K562 (cell line): ENCODE measurements around the gene ENDOU. TPM values are rescaled to one million over a fixed set of nuclear protein-coding genes. Genes with fewer than 3 reads are reported as not detected.

Experiments
- CREBBP ChIP-seq: IDR thresholded peaks from one replicate; pipeline ENCODE4 v1.6.1; 2012; ENCODE audit warnings: low read depth, mild to moderate bottlenecking, control low read depth, inconsistent platforms, low read length
- RFX7 ChIP-seq: fragments of 250-450 bp; sonication (Bioruptor Pico); IDR thresholded peaks from 2 replicates; pipeline ENCODE4 v1.5.1; 2021; ENCODE audit warnings: mild to moderate bottlenecking
- TOE1 ChIP-seq, 2 experiments: fragments of 450-650 bp in 1 of 2; sonication (generic) in 1 of 2; formaldehyde crosslinking in 1 of 2; IDR thresholded peaks; 2 replicates each; pipeline versions ENCODE4 v1.7.1 to v1.8.0; 2016 to 2022; ENCODE audit warnings: borderline replicate concordance in 2 of 2, mild to moderate bottlenecking in 2 of 2, antibody characterized with exemption in 1 of 2, inconsistent platforms in 1 of 2, low read depth in 1 of 2, missing genetic modification reagents in 1 of 2, moderate library complexity in 1 of 2
- TRIM24 ChIP-seq, 2 experiments: fragments of 450-650 bp; IDR thresholded peaks; 2 replicates each; pipeline ENCODE4 v1.6.1; 2016
- TSC22D4 ChIP-seq: fragments of 450-650 bp; IDR thresholded peaks from 2 replicates; pipeline ENCODE4 v1.6.1; 2016; ENCODE audit warnings: missing genetic modification characterization, missing biosample characterization, control low read depth
- ZNF780A ChIP-seq: fragments of 250-450 bp; sonication (Bioruptor Pico); IDR thresholded peaks from 2 replicates; pipeline ENCODE4 v1.5.0; 2021; ENCODE audit warnings: mild to moderate bottlenecking
- polyA plus RNA-seq, 8 experiments: library from polyadenylated mRNA; depleted of rRNA in 4 of 8; stranded (reverse) in 5 of 8; unstranded in 3 of 8; fragments of >200 nt; fragmentation: Nextera tagmentation in 2 of 8; fragmentation: Illumina TruSeq in 1 of 8; extraction: Ambion mirVana in 2 of 8; extraction: Trizol in 1 of 8; gene quantifications; 2 replicates each; pipeline versions ENCODE4 v1.2.1 to v1.2.3, GENCODE V29; 2011 to 2014; ENCODE audit warnings: inconsistent platforms in 1 of 8, missing spikeins in 1 of 8
- total RNA-seq, 7 experiments: library from RNA; depleted of rRNA in 6 of 7; stranded (reverse); fragments of >200 nt in 6 of 7; fragmentation: Illumina TruSeq in 2 of 7; extraction: Trizol in 2 of 7; gene quantifications; 2 replicates each; pipeline versions ENCODE4 v1.2.1 to v1.2.3, GENCODE V29; 2011 to 2021; ENCODE audit warnings: low replicate concordance in 1 of 7
- TF ChIP-seq, protein P1 (sequence below), 2 experiments: fragments of 450-650 bp; IDR thresholded peaks; 2 replicates each; pipeline ENCODE4 v1.6.1; 2016; ENCODE audit warnings: mild to moderate bottlenecking in 2 of 2, borderline replicate concordance in 1 of 2, low read depth in 1 of 2, moderate library complexity in 1 of 2
- TF ChIP-seq, protein P2 (sequence below): sonication (generic); formaldehyde crosslinking; IDR thresholded peaks from 2 replicates; pipeline ENCODE4 v1.8.0; 2022; ENCODE audit warnings: missing genetic modification reagents, mild to moderate bottlenecking, moderate library complexity, borderline replicate concordance
- TF ChIP-seq, protein P3 (sequence below): sonication (generic); IDR thresholded peaks from 2 replicates; pipeline ENCODE4 v1.6.1; 2016

Gene ENDOU
- total and polyA plus RNA-seq, 9 of the 15 experiments (the other 6 are each of a cell fraction or from before 2014, with no cell fraction given) = 0.03 TPM; not detected in 8

DNA sequence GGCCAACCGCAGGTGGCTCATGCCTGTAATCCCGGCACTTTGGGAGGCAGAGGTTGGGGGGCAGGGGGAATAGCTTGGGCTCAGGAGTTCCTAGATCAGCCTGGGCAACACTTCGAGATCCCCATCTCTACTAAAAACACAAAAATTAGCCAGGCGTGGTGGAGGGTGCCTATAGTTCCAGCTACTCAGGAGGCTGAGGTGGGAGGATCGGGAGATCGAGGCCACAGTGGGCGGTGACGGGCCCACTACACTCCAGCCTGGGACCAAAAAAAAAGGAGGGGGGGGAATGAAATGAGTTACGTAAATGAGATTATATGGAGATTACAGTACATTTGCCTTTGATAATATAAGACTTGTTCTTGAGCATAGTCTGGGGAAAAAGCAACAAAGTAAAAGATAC is 20.6 kb downstream of the ENDOU start (continued):
- TF ChIP-seq, protein P1, sequence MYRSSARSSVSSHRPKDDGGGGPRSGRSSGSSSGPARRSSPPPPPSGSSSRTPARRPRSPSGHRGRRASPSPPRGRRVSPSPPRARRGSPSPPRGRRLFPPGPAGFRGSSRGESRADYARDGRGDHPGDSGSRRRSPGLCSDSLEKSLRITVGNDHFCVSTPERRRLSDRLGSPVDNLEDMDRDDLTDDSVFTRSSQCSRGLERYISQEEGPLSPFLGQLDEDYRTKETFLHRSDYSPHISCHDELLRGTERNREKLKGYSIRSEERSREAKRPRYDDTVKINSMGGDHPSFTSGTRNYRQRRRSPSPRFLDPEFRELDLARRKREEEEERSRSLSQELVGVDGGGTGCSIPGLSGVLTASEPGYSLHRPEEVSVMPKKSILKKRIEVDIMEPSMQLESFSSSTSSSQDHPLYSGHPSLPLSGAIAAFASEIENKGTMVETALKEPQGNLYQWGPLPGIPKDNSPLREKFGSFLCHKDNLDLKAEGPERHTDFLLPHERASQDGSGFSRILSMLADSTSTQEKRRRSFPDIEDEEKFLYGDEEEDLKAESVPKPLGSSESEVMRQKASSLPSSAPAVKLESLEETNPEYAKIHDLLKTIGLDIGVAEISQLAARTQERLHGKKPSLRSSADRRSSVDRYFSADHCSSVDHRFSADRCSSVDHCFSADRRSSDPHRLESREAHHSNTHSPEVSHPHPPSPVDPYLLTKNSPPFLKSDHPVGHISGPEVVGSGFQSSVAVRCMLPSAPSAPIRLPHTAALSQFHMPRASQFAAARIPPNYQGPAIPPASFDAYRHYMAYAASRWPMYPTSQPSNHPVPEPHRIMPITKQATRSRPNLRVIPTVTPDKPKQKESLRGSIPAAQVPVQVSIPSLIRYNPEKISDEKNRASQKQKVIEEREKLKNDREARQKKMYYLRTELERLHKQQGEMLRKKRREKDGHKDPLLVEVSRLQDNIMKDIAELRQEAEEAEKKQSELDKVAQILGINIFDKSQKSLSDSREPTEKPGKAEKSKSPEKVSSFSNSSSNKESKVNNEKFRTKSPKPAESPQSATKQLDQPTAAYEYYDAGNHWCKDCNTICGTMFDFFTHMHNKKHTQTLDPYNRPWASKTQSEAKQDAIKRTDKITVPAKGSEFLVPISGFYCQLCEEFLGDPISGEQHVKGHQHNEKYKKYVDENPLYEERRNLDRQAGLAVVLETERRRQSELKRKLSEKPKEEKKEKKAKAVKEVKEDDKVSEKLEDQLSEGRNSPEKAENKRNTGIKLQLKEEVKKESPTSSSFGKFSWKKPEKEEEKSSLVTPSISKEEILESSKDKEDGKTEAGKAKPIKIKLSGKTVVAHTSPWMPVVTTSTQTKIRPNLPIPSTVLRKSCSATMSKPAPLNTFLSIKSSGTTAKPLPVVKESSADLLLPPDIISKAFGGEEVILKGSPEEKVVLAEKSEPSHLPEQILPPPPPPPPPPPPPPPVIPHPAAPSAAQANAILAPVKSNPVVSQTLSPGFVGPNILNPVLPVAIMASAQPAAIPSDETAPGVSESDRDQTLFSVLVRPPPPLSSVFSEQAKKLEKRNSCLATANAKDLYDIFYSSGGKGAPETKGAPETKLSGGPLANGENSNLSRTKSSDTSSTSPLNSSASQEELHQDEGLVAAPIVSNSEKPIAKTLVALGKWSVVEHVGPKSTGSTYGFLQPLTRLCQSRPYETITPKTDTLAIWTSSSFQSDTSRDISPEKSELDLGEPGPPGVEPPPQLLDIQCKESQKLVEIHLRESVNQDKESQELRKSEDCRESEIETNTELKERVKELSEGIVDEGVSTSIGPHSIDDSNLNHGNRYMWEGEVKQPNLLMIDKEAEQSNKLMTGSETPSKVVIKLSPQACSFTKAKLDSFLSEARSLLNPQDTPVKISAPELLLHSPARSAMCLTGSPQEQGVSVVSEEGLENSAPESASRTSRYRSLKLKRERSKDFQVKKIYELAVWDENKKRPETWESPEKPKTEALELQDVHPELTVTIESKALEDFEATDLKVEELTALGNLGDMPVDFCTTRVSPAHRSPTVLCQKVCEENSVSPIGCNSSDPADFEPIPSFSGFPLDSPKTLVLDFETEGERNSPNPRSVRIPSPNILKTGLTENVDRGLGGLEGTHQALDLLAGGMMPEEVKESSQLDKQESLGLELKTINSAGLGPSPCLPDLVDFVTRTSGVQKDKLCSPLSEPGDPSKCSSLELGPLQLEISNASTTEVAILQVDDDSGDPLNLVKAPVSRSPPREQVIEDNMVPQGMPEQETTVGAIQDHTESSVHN (IDR thresholded peaks at IDR 0.05; ENCODE audit: borderline replicate concordance in 1 of 2, low read depth in 1 of 2) = no peak
- TF ChIP-seq RFX7 = no peak
- no peak for TF ChIP-seq TOE1 (IDR thresholded peaks at IDR 0.05; ENCODE audit: borderline replicate concordance)
- TF ChIP-seq TOE1 (CRISPR knock-in tag; IDR thresholded peaks at IDR 0.05; ENCODE audit: borderline replicate concordance, low read depth) = no peak
- TF ChIP-seq, protein P2, sequence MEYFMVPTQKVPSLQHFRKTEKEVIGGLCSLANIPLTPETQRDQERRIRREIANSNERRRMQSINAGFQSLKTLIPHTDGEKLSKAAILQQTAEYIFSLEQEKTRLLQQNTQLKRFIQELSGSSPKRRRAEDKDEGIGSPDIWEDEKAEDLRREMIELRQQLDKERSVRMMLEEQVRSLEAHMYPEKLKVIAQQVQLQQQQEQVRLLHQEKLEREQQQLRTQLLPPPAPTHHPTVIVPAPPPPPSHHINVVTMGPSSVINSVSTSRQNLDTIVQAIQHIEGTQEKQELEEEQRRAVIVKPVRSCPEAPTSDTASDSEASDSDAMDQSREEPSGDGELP (CRISPR knock-in tag) = no peak
- TF ChIP-seq ZNF780A = no peak
- TF ChIP-seq CREBBP = no peak
- TF ChIP-seq, protein P3, sequence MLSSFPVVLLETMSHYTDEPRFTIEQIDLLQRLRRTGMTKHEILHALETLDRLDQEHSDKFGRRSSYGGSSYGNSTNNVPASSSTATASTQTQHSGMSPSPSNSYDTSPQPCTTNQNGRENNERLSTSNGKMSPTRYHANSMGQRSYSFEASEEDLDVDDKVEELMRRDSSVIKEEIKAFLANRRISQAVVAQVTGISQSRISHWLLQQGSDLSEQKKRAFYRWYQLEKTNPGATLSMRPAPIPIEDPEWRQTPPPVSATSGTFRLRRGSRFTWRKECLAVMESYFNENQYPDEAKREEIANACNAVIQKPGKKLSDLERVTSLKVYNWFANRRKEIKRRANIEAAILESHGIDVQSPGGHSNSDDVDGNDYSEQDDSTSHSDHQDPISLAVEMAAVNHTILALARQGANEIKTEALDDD = no peak
- no peak for TF ChIP-seq TRIM24 (IDR thresholded peaks at IDR 0.05)
- no peak for TF ChIP-seq TSC22D4
